Measurements from ENCODE around the gene DISC1. TPM values are rescaled to one million over a fixed set of nuclear protein-coding genes. Genes with fewer than 3 reads are reported as not detected.
A peak's percentile ranks its signal among the peaks of the same experiment; 100 is the strongest.

The DISC1 gene
- total and polyA plus RNA-seq, 2 experiments from 2014 or later, result 6.5 to 11.5 TPM

GRCh38 chr1:231923491-231924041, 297.0 kb downstream of the DISC1 start:
- H3K27me3 ChIP-seq, result no peaks in the 10 kb centered on the region
- H3K27ac ChIP-seq, result no peak overlapping the region
- H3K36me3 ChIP-seq, result no peaks in the 10 kb centered on the region
- DNase-seq (ENCODE audit: low read depth in 1 of 2, low spot score in 1 of 2), result no peak
- no peaks in the 10 kb centered on the region for H3K9me3 ChIP-seq (ENCODE audit: low read depth)
- TF ChIP-seq, protein P1, sequence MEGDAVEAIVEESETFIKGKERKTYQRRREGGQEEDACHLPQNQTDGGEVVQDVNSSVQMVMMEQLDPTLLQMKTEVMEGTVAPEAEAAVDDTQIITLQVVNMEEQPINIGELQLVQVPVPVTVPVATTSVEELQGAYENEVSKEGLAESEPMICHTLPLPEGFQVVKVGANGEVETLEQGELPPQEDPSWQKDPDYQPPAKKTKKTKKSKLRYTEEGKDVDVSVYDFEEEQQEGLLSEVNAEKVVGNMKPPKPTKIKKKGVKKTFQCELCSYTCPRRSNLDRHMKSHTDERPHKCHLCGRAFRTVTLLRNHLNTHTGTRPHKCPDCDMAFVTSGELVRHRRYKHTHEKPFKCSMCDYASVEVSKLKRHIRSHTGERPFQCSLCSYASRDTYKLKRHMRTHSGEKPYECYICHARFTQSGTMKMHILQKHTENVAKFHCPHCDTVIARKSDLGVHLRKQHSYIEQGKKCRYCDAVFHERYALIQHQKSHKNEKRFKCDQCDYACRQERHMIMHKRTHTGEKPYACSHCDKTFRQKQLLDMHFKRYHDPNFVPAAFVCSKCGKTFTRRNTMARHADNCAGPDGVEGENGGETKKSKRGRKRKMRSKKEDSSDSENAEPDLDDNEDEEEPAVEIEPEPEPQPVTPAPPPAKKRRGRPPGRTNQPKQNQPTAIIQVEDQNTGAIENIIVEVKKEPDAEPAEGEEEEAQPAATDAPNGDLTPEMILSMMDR (IDR thresholded peaks at IDR 0.05; ENCODE audit: low read depth, low read length), result no peak
- peaks cover 26% of the 10 kb centered on the region for H3K4me1 ChIP-seq (ENCODE audit: low read depth)
- no peak overlapping the region for H3K4me3 ChIP-seq

DNA sequence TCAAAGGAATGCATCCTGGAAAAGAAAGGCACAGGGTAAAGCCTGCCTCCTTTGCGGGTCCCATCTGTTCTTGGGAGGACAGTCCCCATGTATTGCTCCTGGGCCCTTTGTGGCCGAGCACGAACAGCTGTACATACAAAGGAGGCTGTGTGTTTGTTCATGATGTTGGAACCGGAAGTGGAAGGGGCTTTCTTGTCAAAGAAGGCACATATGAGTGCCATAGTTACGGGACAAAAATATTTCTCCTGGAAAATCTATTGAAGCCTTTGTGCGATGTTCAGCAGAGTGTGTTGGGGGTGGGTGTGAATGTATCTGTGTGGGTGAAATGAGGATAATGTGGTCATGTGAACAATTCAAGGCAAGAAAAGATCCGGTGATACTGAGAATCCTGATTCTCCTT, 297.6 kb downstream of the DISC1 start:
- H3K4me3 ChIP-seq, result no peak overlapping the region
- no peaks in the 10 kb centered on the region for H3K27me3 ChIP-seq
- peak in 1 of 2 donors; percentile 28 for DNase-seq (ENCODE audit: low read depth in 1 of 2, low spot score in 1 of 2)
- H3K36me3 ChIP-seq, result no peaks in the 10 kb centered on the region
- TF ChIP-seq, protein P1 (IDR thresholded peaks at IDR 0.05; ENCODE audit: low read depth, low read length), result no peak
- H3K9me3 ChIP-seq (ENCODE audit: low read depth), result no peaks in the 10 kb centered on the region
- H3K4me1 ChIP-seq (ENCODE audit: low read depth), result peaks cover 26% of the 10 kb centered on the region
- no peak overlapping the region for H3K27ac ChIP-seq

DNA sequence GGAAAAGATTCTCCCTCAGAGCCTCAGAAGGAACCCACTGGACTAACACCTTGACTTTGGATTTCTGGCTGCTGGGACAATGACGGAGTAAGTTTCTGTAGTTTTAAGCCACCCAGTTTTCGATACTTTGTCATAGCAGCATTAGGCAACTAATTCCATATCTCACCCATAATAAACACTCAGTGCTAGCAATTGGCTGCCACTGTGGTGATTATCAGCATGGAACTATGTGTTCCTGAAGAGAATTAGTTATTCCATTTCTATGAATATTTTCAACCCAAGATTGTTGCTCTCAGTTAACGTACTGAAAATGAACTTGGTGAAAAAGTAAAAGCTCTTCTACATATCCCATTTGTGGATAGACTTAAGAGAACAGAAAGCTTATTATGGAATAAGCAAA, 299.3 kb downstream of the DISC1 start:
- H3K4me1 ChIP-seq (ENCODE audit: low read depth), result peaks cover 27% of the 10 kb centered on the region
- no peaks in the 10 kb centered on the region for H3K27me3 ChIP-seq
- no peak overlapping the region for H3K4me3 ChIP-seq
- no peaks in the 10 kb centered on the region for H3K9me3 ChIP-seq (ENCODE audit: low read depth)
- TF ChIP-seq, protein P1 (IDR thresholded peaks at IDR 0.05; ENCODE audit: low read depth, low read length), result no peak
- no peaks in the 10 kb centered on the region for H3K36me3 ChIP-seq
- DNase-seq (ENCODE audit: low read depth in 1 of 2, low spot score in 1 of 2), result no peak
- H3K27ac ChIP-seq, result no peak overlapping the region

DNA sequence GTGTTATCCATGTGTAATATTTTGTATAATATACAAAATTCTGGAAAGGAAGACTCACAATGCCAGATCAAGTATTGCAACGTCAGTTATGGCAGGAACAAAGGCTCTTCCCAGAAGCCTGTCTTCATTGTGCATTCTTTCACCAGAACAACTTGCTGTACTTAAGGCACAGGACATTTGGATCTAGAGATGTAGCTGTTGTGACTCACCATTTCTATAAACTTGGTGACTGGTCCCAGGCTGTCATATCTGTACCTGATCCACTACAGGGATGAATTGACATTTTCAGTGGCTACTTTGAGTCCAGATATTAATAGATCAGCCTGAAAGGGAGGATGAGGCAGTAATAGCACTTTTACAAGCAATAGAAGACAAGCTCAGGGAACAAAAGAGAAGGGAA, 299.8 kb downstream of the DISC1 start:
- Histone ChIP-seq H3K4me1 (ENCODE audit: low read depth) (peaks cover 27% of the 10 kb centered on the region), H3K27ac (no peak overlapping the region), H3K9me3 (ENCODE audit: low read depth) (no peaks in the 10 kb centered on the region), H3K4me3 (no peak overlapping the region), H3K27me3 (no peaks in the 10 kb centered on the region), H3K36me3 (no peaks in the 10 kb centered on the region)
- TF ChIP-seq, protein P1 (IDR thresholded peaks at IDR 0.05; ENCODE audit: low read depth, low read length), result no peak
- DNase-seq (ENCODE audit: low read depth in 1 of 2, low spot score in 1 of 2), result no peak

GRCh38 chr1:231926933-231927332, 300.3 kb downstream of the DISC1 start:
- no peaks in the 10 kb centered on the region for H3K27me3 ChIP-seq
- H3K9me3 ChIP-seq (ENCODE audit: low read depth), result no peaks in the 10 kb centered on the region
- H3K4me1 ChIP-seq (ENCODE audit: low read depth), result peaks cover 27% of the 10 kb centered on the region
- no peaks in the 10 kb centered on the region for H3K36me3 ChIP-seq
- TF ChIP-seq, protein P1 (IDR thresholded peaks at IDR 0.05; ENCODE audit: low read depth, low read length), result no peak
- DNase-seq (ENCODE audit: low read depth in 1 of 2, low spot score in 1 of 2), result no peak
- H3K4me3 ChIP-seq, result no peak overlapping the region
- no peak overlapping the region for H3K27ac ChIP-seq
